Measurements from ENCODE around the gene SNRNP35.
"Not testable (repeated sequence)": the region's sequence is repeated elsewhere in the genome, so short reads cannot be mapped to it uniquely, and the experiment has no call there.

SNRNP35 gene

GRCh38 chr12:123489580-123489979 is 31.6 kb downstream of the SNRNP35 start:
- DNase-seq (ENCODE audit: low read depth, low spot score): no peak

- DNase-seq (ENCODE audit: low read depth, low spot score): no peak
These were observed 32.1 kb downstream of the SNRNP35 start for GRCh38 chr12:123490089-123490488.

DNA sequence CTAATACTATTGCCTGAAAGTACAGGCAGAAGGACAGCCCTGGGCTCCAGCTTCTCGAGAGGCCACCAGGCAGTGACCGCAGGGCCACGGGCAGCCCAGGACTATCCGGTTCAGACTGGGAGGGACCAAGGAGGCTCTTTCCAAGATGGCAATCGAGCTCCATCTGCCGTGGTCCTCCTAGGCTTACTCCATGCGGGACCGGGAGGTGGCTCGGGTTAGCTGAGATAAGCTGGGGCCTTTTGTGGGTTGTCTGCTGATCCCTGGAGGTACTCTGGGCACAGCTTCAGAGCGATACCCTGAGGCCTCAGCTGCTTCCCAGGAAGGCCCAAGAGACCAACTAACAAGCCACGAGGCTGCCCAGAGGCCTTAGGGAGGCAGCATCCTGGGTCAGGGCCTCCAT is 33.1 kb downstream of the SNRNP35 start:
- no peak for DNase-seq (ENCODE audit: low read depth, low spot score)

DNA sequence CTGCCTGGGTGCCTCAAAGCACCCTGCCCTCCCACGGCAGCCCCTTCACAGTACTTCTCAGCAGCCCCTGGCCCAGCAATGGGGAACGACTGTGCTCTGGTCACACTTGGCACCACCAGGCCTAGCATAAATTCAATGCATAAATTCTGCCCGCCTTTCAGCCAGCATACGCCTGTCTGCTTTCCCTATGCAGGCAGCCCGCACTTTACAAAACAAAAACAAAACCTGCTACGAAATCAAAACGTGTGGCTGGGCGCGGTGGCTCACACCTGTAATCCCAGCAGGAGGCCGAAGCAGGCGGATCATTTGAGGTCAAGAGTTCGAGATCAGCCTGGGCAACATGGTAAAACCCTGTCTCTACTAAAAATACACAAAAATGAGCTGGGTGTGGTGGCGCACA is 33.5 kb downstream of the SNRNP35 start:
- DNase-seq (ENCODE audit: low read depth, low spot score): no peak

DNA sequence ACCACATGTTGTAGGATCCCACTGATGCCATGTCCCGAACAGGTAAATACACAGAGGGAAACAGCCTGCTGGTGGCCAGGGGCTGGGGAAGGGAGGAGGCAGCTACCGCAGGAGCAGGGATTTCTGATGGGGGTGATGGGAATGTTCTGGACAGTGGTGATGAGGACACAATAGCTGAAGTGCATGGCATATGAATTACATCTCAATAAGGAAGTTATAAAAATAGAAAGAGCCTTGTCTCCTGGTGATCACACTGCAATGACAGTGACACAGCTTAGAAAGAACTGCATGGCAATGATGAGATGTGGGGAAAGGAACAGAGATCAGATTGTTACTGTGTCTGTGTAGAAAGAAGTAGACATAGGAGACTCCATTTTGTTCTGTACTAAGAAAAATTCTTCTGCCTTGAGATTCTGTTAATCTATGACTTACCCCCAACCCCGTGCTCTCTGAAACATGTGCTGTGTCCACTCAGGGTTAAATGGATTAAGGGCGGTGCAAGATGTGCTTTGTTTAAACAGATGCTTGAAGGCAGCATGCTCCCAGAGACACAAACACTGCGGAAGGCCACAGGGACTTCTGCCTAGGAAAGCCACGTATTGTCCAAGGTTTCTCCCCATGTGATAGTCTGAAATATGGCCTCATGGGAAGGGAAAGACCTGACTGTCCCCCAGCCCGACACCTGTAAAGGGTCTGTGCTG is 34.5 kb downstream of the SNRNP35 start:
- not testable (repeated sequence) for DNase-seq (ENCODE audit: low read depth, low spot score)

GRCh38 chr12:123494124-123494851 is 36.3 kb downstream of the SNRNP35 start:
- no peak for DNase-seq (ENCODE audit: low read depth, low spot score)

DNA sequence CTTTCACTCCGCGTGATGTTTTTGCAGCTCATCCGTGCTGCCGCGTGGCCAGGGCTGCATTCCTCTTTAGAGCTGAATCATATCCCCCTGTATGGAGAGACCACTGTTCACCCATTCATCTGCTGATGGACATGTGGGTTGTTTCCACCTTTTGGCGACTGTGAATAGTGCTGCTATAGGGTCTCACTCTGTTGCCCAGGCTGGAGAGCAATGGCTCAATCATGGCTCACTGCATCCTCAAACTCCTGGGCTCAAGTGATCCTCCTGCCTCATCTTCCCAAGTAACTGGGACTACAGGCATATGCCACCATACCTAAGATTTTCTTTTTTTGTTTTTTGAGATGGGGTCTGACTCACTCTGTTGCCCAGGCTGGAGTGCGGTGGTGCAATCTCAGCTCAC is 39.1 kb downstream of the SNRNP35 start:
- DNase-seq (ENCODE audit: low read depth, low spot score): no peak

GRCh38 chr12:123498126-123498825 is 40.3 kb downstream of the SNRNP35 start:
- DNase-seq (ENCODE audit: low read depth, low spot score): no peak

DNA sequence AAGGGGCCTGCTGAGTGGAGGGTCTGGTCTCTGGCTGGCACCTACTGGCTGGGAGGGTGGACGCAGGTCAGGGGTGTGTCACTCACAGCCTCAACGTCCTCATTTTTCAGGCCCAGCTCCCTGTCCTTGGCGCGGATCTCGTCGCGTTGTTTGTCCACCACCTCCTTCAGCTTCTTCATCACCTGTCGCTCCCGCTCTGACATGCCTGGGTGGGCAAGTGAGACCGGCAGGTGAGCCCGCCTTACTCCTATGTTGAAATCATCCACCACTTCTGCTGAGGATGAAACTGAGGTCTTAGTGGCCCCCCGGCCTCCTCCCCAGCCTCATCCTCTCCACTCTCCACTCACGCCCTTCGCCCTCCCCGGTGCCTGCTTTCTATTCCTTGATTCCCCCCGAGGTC is 41.4 kb downstream of the SNRNP35 start:
- DNase-seq (ENCODE audit: low read depth, low spot score): no peak

DNA sequence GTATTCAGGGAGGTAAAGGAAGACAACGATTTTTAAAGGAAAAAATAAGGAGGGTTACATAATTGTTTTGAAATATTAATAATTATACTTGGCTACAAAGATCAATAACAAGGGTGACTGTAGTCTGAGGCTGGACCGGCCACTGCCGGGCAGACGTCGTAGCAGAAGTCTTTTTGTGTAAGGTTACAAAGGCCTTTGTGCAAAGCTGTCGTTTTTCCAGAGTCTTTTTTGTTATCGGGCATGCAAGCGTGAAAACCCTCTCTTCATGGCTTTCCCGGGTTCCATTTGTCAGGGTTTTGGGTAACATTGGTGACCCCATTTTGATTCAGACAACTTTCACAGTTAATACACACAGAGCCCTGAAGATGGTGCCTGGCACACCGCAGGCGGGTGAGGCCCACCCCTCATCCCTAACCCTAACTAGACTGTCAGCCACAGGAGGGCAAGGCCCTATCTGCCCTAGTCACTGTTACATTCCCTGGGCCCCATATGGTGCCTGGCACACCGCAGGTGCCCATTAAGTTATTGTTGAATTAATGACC is 44.3 kb downstream of the SNRNP35 start:
- DNase-seq (ENCODE audit: low read depth, low spot score): no peak

GRCh38 chr12:123506059-123506842 is 48.3 kb downstream of the SNRNP35 start:
- no peak for DNase-seq (ENCODE audit: low read depth, low spot score)

DNA sequence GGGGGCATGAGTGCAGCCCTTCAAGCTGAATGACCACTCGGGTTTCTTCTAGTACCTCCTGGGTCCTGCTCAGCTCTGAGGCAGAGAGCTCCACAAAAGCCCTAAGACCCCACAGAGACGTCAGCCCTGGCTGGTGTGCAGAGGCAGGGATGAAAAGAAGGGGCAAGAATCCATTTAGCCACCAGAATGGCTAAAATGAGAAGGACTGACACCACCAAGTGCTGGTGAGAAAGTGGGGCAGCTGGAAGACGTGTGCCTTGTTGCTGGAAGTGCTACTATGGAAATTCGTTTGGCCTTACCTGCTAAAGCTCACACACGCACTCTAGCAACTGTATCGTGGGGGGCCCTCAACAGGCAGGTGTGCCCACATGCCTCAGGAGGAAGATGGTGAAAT is 48.9 kb downstream of the SNRNP35 start:
- no peak for DNase-seq (ENCODE audit: low read depth, low spot score)

DNA sequence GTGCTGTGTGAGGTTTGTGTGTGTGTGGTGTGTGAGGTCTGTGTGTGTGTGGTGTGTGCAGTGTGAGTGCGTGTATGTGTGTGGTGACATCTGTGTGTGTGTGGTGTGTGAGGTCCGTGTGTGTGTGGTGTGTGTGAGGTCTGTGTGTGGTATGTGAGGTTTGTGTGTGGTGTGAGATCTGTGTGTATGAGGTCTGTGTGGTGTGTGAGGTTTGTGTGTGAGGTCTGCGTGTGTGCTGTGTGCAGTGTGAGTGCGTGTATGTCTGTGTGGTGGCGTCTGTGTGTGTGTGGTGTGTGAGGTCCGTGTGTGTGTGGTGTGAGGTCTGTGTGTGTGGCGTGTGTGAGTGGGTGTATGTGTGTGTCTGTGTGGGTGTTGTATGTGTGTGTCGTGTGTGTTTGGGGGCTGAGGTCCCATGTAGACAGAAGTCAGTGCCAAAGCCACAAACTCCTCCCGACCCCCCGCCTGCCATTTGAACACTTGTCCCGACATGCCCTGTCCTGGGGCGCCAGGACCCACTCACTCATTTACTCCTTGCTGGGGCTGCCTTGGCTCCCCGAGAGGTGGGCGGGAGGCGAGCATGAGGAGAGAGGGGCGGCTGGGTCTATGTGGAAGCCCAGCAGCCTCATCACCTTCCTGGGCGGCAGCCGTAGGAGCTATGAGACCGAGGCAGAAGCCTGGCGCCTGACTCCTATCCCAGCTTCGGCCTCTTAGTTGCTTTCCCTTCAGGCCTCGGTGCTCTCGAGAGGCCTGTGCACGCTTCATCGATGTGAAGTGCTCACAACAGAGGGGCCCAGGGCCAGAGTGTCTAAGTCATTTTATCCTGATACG is 55.1 kb downstream of the SNRNP35 start:
- no peak for DNase-seq (ENCODE audit: low read depth, low spot score)

DNA sequence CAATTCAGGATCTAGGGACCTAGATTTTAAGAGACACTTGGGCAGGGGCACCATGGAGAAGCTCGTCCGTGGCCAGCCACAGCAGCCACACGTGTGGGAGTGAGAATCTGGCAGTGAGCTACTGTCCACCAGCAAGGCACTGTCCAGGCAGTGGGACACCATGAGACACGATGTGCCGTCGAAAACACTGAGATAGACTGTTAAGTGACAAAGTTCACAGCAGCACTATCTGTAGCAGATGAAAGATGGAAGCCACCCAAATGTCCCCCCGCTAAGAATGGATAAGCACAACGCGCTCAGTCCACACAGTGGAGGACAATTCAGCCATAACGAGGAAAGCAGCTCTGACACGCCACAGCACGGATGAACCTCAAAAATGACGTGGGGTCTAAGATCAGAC is 55.9 kb downstream of the SNRNP35 start:
- no peak for DNase-seq (ENCODE audit: low read depth, low spot score)

DNA sequence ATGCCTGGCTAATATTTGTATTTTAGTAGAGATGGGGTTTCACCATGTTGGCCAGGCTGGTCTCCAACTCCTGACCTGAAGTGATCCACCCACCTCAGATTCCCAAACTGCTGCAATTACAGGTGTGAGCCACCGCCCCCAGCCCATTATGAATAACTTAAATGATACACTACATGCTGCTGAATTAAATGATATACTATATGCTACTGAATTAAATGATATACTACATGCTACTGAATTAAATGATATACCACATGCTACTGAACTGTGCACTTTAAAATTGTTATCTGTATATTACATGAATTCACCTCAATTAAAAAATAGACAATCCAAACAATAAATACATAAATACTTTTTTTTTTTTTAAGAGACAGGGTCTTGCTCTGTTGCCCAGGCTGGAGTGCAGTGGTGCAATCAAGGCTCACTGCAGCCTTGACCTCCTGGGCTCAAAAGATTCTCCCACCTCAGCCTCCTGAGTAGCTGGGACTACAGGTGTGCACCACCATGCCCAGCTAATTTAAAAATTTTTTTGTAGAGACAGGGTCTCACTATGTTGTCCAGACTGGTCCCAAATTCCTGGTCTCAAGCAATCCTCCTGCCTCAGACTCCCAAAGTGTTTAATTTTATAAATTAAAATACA is 56.8 kb downstream of the SNRNP35 start:
- not testable (repeated sequence) for DNase-seq (ENCODE audit: low read depth, low spot score)

DNA sequence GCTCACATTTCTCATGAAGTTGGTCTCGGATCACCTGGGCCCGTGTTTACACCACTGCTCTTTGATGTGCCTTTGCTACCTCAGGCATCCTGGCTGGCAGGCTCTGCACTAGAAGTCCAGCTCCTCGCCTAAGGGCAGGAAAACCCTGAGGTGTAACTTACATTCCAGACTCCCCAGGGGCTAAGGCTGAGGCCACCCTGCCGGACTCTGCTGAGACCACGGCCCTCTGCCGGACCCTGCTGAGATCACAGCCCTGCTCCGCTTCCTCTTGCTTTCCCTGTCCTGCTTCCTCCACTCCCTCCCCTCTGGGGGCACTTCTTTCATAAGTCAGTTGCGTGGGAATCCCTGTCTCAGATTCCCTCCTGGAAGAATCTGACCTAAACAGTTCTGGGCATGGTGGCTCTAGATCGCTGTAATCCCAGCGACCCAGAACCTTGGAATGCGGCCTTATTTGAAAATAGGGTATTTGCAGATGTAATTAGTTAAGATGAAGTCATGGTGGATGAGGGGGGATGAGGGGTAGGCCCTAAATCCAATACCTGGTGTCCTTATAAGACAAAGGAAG is 58.4 kb downstream of the SNRNP35 start:
- no peak for DNase-seq (ENCODE audit: low read depth, low spot score)
